Liver (tissue), 3 donors: ENCODE measurements around the gene SERPINB7.

Source experiments
- CTCF ChIP-seq: fragments of 150-350 bp; IDR thresholded peaks from 2 replicates; pipeline ENCODE4 v1.5.1; 2017; ENCODE audit warnings: improper control_type of control experiment, low read depth, low read length; ENCODE audit not compliant: missing input control
- EGR1 ChIP-seq, 2 donors: IDR thresholded peaks; 2 replicates each; pipeline ENCODE4 v1.6.1; 2016 to 2018; ENCODE audit warnings: antibody characterized with exemption in 2 of 2, low read depth in 2 of 2
- FOXA2 ChIP-seq: IDR thresholded peaks from 2 replicates; pipeline ENCODE4 v1.6.1; 2016; ENCODE audit warnings: antibody characterized with exemption
- GABPA ChIP-seq, 2 donors: IDR thresholded peaks in 1 of 2; conservative IDR thresholded peaks in 1 of 2; 2 replicates each; pipeline ENCODE4 v1.6.1; 2016; ENCODE audit warnings: antibody characterized with exemption in 2 of 2, mild to moderate bottlenecking in 1 of 2, moderate library complexity in 1 of 2
- JUND ChIP-seq, 2 donors: IDR thresholded peaks; 2 replicates each; pipeline ENCODE4 v1.6.1; 2016; ENCODE audit warnings: antibody characterized with exemption in 2 of 2
- MAX ChIP-seq: IDR thresholded peaks from 2 replicates; pipeline ENCODE4 v1.6.1; 2016; ENCODE audit warnings: antibody characterized with exemption
- RAD21 ChIP-seq, 2 donors: IDR thresholded peaks; 2 replicates each; pipeline ENCODE4 v1.6.1; 2016; ENCODE audit warnings: antibody characterized with exemption in 2 of 2, mild to moderate bottlenecking in 2 of 2
- REST ChIP-seq: IDR thresholded peaks from 2 replicates; pipeline ENCODE4 v1.6.1; 2016; ENCODE audit warnings: antibody characterized with exemption, mild to moderate bottlenecking
- RXRA ChIP-seq, 2 donors: IDR thresholded peaks; 2 replicates each; pipeline ENCODE4 v1.6.1; 2017 to 2018; ENCODE audit warnings: antibody characterized with exemption in 2 of 2, mild to moderate bottlenecking in 1 of 2
- SP1 ChIP-seq: IDR thresholded peaks from 2 replicates; pipeline ENCODE4 v1.6.1; 2018; ENCODE audit warnings: antibody characterized with exemption, mild to moderate bottlenecking
- TAF1 ChIP-seq: conservative IDR thresholded peaks from 2 replicates; pipeline ENCODE4 v1.6.1; 2016; ENCODE audit warnings: antibody characterized with exemption, mild to moderate bottlenecking
- ZBTB33 ChIP-seq: IDR thresholded peaks from 2 replicates; pipeline ENCODE4 v1.6.1; 2016; ENCODE audit warnings: antibody characterized with exemption
- donor health status: healthy.
- donor health status: healthy.

- TF ChIP-seq CTCF (no peak), RXRA (IDR thresholded peaks at IDR 0.05) (no peak), GABPA (IDR thresholded peaks at IDR 0.05 in 1 of 2, conservative IDR thresholded peaks at IDR 0.05 in 1 of 2) (no peak), JUND (IDR thresholded peaks at IDR 0.05) (no peak), EGR1 (IDR thresholded peaks at IDR 0.05; ENCODE audit: low read depth in 2 of 2) (no peak), RAD21 (IDR thresholded peaks at IDR 0.05) (no peak), REST (no peak), SP1 (no peak), FOXA2 (no peak), TAF1 (no peak), MAX (no peak), ZBTB33 (no peak)
Observed at GRCh38 chr18:63784787-63785452, 9.7 kb downstream of the SERPINB7 start.
